KMS-11 (cell line): ENCODE results near the gene ASB7.

Experiments
- H2AFZ ChIP-seq: fragments of 200-600 bp; sonication (generic); 2 replicates; pipeline ENCODE4 v1.6.1; 2016; ENCODE audit warnings: antibody characterized with exemption, mixed run types, low read depth
- H3K27ac ChIP-seq: fragments of 200-600 bp; sonication (generic); 2 replicates; pipeline ENCODE4 v1.6.1; 2016; ENCODE audit warnings: mild to moderate bottlenecking, mixed run types
- H3K27me3 ChIP-seq: fragments of 200-600 bp; sonication (generic); 2 replicates; pipeline ENCODE4 v1.6.1; 2017; ENCODE audit warnings: mild to moderate bottlenecking, low read depth, mixed run types, moderate library complexity; ENCODE audit not compliant: insufficient read depth
- H3K36me3 ChIP-seq: fragments of 200-600 bp; sonication (generic); 2 replicates; pipeline ENCODE4 v1.6.1; 2017; ENCODE audit warnings: mild to moderate bottlenecking, mixed run types; ENCODE audit not compliant: insufficient read depth
- H3K4me1 ChIP-seq: fragments of 200-600 bp; sonication (generic); 2 replicates; pipeline ENCODE4 v1.6.1; 2016; ENCODE audit warnings: mild to moderate bottlenecking, low read depth, mixed run types; ENCODE audit not compliant: poor library complexity, severe bottlenecking
- H3K4me2 ChIP-seq: fragments of 200-600 bp; sonication (generic); 2 replicates; pipeline ENCODE4 v1.7.0; 2016; ENCODE audit warnings: mild to moderate bottlenecking, mixed run types
- H3K4me3 ChIP-seq: fragments of 200-600 bp; sonication (generic); IDR thresholded peaks from 2 replicates; pipeline ENCODE4 v1.6.1; 2017; ENCODE audit warnings: low read depth, low read length, mixed read lengths; ENCODE audit not compliant: insufficient read depth
- H3K79me2 ChIP-seq: fragments of 200-600 bp; sonication (generic); 2 replicates; pipeline ENCODE4 v1.6.1; 2016; ENCODE audit warnings: low read depth, mixed run types; ENCODE audit not compliant: insufficient read depth
- H3K9ac ChIP-seq: fragments of 200-600 bp; sonication (generic); 2 replicates; pipeline ENCODE4 v1.6.1; 2016; ENCODE audit warnings: mild to moderate bottlenecking, mixed run types
- H4K20me1 ChIP-seq: fragments of 200-600 bp; sonication (generic); 2 replicates; pipeline ENCODE4 v1.6.1; 2016; ENCODE audit warnings: mild to moderate bottlenecking, mixed run types; ENCODE audit not compliant: insufficient read depth
- TF ChIP-seq, protein P1 (sequence below): fragments of 200-600 bp; sonication (generic); conservative IDR thresholded peaks from 2 replicates; pipeline ENCODE4 v1.6.1; 2017; ENCODE audit warnings: low read depth, mild to moderate bottlenecking, antibody characterized with exemption, low read length, moderate library complexity, mixed read lengths

Gene ASB7

DNA sequence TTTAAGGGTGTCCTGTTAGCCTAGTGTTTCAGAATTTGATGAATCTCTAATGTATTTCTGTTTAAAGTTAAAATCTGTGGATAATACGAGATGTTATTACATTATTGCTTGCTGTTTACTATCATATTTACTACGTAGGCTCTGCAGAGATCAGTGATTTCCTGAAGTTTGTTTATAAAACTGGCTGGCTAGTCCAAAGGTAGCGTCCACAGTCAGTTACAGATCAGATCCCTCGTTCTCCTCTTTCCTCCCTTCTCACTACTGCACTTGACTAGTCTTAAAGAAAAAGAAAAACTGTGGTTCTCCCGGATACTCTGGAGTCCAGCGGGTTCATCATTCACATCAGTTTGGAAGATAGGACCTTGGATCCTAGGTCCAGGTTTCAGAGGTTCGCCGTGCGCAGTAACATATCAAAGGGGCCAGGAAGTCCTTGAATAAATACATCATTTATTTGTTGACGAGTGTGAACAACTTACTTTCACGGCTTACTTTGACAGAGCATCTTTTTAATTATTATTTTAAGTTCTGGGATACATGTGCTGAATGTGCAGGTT is 35.9 kb downstream of the ASB7 start:
- Histone ChIP-seq H4K20me1 (no peaks in the 10 kb centered on the region), H3K27ac (no peak overlapping the region), H3K4me2 (no peak overlapping the region), H3K27me3 (no peaks in the 10 kb centered on the region), H3K4me1 (no peaks in the 10 kb centered on the region), H3K36me3 (no peaks in the 10 kb centered on the region), H3K4me3 (no peak overlapping the region), H3K9ac (no peak overlapping the region), H3K79me2 (peaks cover 5% of the 10 kb centered on the region; the same call in 1 of the 2 replicates), H2AFZ (no peak overlapping the region)
- TF ChIP-seq, protein P1, sequence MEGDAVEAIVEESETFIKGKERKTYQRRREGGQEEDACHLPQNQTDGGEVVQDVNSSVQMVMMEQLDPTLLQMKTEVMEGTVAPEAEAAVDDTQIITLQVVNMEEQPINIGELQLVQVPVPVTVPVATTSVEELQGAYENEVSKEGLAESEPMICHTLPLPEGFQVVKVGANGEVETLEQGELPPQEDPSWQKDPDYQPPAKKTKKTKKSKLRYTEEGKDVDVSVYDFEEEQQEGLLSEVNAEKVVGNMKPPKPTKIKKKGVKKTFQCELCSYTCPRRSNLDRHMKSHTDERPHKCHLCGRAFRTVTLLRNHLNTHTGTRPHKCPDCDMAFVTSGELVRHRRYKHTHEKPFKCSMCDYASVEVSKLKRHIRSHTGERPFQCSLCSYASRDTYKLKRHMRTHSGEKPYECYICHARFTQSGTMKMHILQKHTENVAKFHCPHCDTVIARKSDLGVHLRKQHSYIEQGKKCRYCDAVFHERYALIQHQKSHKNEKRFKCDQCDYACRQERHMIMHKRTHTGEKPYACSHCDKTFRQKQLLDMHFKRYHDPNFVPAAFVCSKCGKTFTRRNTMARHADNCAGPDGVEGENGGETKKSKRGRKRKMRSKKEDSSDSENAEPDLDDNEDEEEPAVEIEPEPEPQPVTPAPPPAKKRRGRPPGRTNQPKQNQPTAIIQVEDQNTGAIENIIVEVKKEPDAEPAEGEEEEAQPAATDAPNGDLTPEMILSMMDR: no peak

DNA sequence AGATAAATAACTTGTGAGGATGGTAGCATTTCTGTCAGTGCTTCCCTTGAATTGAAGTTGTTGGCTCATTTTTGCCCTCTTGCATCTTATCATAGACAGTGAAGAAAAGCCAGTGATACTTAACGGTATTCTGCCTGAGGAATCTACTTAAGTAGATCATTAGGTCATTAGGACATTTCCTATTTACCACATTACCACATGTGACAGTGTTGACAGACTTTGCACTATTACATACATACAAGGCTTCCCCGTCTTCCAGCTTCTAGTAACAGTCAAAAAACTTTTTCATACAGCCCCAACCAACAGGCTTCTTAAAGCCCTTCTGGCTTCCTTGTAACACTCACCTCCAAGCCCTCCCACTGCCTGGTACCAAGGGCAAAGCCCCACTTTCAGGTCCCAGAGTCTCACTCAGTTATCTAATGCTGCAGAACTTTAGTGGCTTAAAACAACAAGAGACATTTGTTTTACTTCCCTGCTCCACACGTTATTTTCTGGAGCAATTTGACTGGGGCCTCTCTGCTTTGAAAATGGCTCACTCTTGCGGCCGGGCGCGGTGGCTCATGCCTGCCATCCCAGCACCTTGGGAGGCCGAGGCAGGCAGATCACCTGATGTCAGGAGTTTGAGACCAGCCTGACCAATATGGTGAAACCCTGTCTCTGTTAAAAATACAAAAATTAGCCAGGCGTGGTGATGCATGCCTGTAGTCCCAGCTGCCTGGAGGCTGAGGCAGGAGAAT is 40.0 kb downstream of the ASB7 start:
- Histone ChIP-seq H3K27me3 (no peaks in the 10 kb centered on the region), H3K9ac (no peak overlapping the region), H3K27ac (no peak overlapping the region), H3K4me3 (no peak overlapping the region), H3K79me2 (peaks cover 5% of the 10 kb centered on the region; the same call in 1 of the 2 replicates), H4K20me1 (no peaks in the 10 kb centered on the region), H3K4me1 (no peaks in the 10 kb centered on the region), H2AFZ (no peak overlapping the region), H3K4me2 (no peak overlapping the region), H3K36me3 (no peaks in the 10 kb centered on the region)
- TF ChIP-seq, protein P1: no peak

DNA sequence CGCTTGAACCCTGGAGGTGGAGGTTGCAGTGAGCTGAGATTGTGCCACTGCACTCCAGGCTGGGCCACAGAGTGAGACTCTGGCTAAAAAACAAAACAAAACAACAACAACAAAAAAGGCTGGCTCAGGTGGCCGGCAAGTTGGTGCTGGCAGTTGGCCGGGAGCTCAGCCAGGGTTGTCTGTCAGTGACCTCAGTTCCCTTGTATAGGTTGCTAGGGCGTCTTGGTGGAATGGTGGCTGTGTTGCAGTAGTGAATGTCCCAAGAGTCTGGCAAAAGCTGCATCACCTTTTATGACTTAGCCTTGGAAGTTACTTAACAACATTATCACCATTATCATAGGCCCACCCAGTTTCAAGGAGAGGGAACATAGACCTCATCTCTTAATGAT is 40.6 kb downstream of the ASB7 start:
- TF ChIP-seq, protein P1: no peak
- H3K27ac ChIP-seq: no peak overlapping the region
- H3K79me2 ChIP-seq: peaks cover 5% of the 10 kb centered on the region; the same call in 1 of the 2 replicates
- H3K4me2 ChIP-seq: no peak overlapping the region
- no peak overlapping the region for H3K9ac ChIP-seq
- no peak overlapping the region for H2AFZ ChIP-seq
- H3K4me1 ChIP-seq: no peaks in the 10 kb centered on the region
- no peaks in the 10 kb centered on the region for H3K36me3 ChIP-seq
- no peaks in the 10 kb centered on the region for H4K20me1 ChIP-seq
- H3K4me3 ChIP-seq: no peak overlapping the region
- no peaks in the 10 kb centered on the region for H3K27me3 ChIP-seq

DNA sequence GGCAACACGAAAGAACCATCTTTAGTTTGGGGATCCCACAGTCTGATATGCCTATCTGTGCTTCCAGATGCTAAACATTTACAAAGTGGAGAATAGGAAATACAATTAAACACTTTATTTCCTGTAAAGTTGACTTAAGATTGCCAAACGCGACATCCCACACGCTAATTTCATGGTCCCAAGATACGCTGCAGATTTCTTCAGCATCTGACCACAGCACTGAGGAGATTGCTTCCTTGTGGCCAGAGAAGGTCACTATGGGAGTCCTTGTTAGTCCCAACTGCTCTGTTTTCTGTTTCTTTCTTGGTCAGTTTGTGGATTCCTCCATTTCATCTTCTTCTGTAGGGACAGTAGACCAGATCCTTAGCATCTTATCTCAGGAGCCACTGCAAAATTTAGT is 43.3 kb downstream of the ASB7 start:
- H3K4me3 ChIP-seq: no peak overlapping the region
- TF ChIP-seq, protein P1: no peak
- no peak overlapping the region for H3K4me2 ChIP-seq
- H4K20me1 ChIP-seq: no peaks in the 10 kb centered on the region
- no peaks in the 10 kb centered on the region for H3K27me3 ChIP-seq
- no peak overlapping the region for H2AFZ ChIP-seq
- no peaks in the 10 kb centered on the region for H3K4me1 ChIP-seq
- H3K36me3 ChIP-seq: no peaks in the 10 kb centered on the region
- 0 out of 2 replicates have a peak, but pooled peaks cover 5% of the 10 kb centered on the region for H3K79me2 ChIP-seq
- no peak overlapping the region for H3K9ac ChIP-seq
- H3K27ac ChIP-seq: no peak overlapping the region
